Measurements from ENCODE around the gene ANO9.

- TF ChIP-seq CTCF (IDR thresholded peaks at IDR 0.05; ENCODE audit: insufficient read depth, low read depth, low read length) = no peak
- no peak for TF ChIP-seq EZH2 (IDR thresholded peaks at IDR 0.05; ENCODE audit: insufficient read depth, low read length)
Observed at GRCh38 chr11:464316-464715, 22.5 kb upstream of the ANO9 start.
